GM12864 (cell line): ENCODE data around the gene ZNF646.
A peak's percentile ranks its signal among the peaks of the same experiment; 100 is the strongest.

ENCODE experiments used
- DNase-seq: peaks from one replicate; pipeline ENCODE4 v3.0.0-alpha.2; 2011; ENCODE audit warnings: low read depth
- H3K4me3 ChIP-seq: 2 replicates; pipeline ENCODE4 v1.5.1; 2011; ENCODE audit warnings: mild to moderate bottlenecking, low read depth, low read length, control low read depth
- TF ChIP-seq, protein P1 (sequence below): IDR thresholded peaks from 2 replicates; pipeline ENCODE4 v1.5.1; 2011; ENCODE audit warnings: low read depth, mild to moderate bottlenecking, moderate library complexity, low read length, control low read depth, inconsistent platforms; ENCODE audit errors: missing control alignments

The ZNF646 gene

DNA sequence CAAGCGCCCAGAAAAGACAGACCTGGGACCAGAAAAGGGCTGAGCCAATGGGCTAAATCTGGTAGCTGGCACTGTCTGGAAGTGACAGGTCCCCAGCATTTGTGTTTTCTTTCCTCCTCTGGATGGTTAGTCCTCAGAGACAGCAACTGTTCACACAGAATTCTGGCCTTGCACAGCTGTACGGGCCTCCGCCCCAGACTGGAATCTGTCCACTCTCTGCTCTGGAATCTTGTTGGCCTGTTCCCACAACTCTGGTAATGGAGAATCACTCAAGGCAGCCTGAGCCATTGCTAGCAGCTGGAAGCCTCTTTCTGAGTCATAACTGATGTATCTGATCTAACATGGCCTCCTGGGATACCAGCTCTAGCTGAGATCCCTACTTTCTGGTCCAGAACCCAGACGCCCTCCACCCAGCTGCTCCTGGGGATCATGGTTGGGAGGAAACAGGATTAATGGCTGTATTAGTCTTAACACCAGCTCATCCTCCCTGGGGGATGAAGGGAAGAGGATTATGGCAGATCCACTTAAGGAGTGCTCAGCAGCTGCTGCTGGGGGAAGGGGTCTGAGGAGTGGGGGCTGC, 9.2 kb upstream of the ZNF646 start:
- TF ChIP-seq, protein P1, sequence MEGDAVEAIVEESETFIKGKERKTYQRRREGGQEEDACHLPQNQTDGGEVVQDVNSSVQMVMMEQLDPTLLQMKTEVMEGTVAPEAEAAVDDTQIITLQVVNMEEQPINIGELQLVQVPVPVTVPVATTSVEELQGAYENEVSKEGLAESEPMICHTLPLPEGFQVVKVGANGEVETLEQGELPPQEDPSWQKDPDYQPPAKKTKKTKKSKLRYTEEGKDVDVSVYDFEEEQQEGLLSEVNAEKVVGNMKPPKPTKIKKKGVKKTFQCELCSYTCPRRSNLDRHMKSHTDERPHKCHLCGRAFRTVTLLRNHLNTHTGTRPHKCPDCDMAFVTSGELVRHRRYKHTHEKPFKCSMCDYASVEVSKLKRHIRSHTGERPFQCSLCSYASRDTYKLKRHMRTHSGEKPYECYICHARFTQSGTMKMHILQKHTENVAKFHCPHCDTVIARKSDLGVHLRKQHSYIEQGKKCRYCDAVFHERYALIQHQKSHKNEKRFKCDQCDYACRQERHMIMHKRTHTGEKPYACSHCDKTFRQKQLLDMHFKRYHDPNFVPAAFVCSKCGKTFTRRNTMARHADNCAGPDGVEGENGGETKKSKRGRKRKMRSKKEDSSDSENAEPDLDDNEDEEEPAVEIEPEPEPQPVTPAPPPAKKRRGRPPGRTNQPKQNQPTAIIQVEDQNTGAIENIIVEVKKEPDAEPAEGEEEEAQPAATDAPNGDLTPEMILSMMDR, result no peak
- no peak for DNase-seq
- H3K4me3 ChIP-seq, result no peak overlapping the region

DNA sequence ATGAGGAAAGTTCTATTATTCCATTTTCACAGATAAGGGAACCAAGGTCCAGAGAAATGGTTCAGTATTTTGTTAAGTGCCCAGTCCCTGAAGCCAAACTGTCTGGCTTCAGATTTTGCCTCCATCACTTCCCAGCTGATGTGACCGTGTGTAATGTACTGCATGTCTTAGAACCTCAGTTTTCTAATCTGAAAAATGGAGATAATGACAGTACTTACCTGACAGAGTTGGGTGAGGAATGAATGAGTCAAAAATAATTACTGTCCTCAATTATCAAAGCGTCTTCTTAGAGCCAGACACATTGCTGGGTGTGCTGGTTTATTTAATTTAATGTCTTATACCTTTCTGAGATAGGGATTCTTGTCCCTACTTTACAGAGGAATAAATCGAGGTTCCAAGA, 6.9 kb upstream of the ZNF646 start:
- DNase-seq, result no peak
- H3K4me3 ChIP-seq, result no peak overlapping the region
- TF ChIP-seq, protein P1, result no peak

DNA sequence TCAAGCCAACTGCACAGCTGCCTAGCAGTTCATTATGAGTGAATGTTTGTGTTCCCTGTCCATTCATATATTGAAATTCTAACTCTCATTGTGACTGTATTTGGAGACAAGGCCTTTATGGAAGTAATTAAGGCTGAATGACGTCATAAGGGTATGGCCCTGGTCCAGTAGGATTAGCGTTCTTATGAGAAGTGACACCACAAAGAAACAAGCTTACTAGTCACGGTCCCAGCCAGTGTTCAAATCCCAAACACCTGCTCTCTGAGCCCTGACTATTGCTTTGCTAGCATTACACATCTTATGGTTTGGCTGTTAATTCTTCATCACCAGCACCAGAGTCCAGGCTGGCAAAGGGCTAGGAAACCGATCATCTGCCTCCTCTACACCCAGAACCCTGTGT, 2.4 kb upstream of the ZNF646 start:
- TF ChIP-seq, protein P1, result no peak
- H3K4me3 ChIP-seq, result peak overlapping the region; percentile 97
- DNase-seq, result peak; percentile 10

- TF ChIP-seq, protein P1, result no peak
- DNase-seq, result peak; percentile 12
- peak overlapping the region; percentile 97 for H3K4me3 ChIP-seq
Observed at GRCh38 chr16:31072540-31073141, 1.6 kb upstream of the ZNF646 start.

GRCh38 chr16:31073142-31073969, 866 bp upstream of the ZNF646 start:
- TF ChIP-seq, protein P1, result no peak
- H3K4me3 ChIP-seq, result peak overlapping the region; percentile 97
- DNase-seq, result peak; percentile 51

DNA sequence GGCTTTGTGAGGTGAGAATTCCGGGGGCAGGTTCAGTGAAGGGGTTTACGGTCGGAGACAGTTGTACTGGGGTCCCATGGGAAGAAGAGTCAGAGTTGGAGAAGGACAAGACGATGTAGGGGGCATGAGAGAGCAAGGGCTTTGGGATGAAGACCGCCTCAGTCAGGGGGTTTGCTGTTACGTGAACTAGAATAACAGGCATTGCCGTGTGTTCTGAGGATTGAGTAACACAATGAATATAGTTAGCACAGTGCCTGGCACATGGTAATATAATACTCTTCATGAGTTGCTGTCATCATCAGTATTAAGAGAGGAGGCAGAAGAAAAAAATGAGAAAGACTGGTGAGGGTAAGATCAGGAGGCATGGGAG, 577 bp downstream of the ZNF646 start:
- TF ChIP-seq, protein P1, result no peak
- no peak for DNase-seq
- peak overlapping the region; percentile 97 for H3K4me3 ChIP-seq

- no peak overlapping the region for H3K4me3 ChIP-seq
- DNase-seq, result no peak
- TF ChIP-seq, protein P1, result no peak
Observed at GRCh38 chr16:31076319-31076718, 2.1 kb downstream of the ZNF646 start.
